Measurements from ENCODE around the gene PPP1R14B. TPM values are rescaled to one million over a fixed set of nuclear protein-coding genes. Genes with fewer than 3 reads are reported as not detected.

Gene PPP1R14B
- total RNA-seq, 1 donor from 2014 or later = 76.5 TPM

GRCh38 chr11:64264371-64264852 lies 17.7 kb upstream of the PPP1R14B start:
- no peak for TF ChIP-seq CTCF (IDR thresholded peaks at IDR 0.05)
- Histone ChIP-seq H3K36me3 (peaks cover 56% of the 10 kb centered on the region), H3K27me3 (no peaks in the 10 kb centered on the region), H3K9me3 (no peaks in the 10 kb centered on the region), H3K27ac (no peak overlapping the region), H3K4me3 (no peak overlapping the region), H3K4me1 (peaks cover 20% of the 10 kb centered on the region)
- DNase-seq = no peak
- intact Hi-C loops (cut with DNase I) = no loop called here
- no peak for ATAC-seq

GRCh38 chr11:64263947-64264317 lies 17.2 kb upstream of the PPP1R14B start:
- no peaks in the 10 kb centered on the region for H3K27me3 ChIP-seq
- no peaks in the 10 kb centered on the region for H3K9me3 ChIP-seq
- intact Hi-C loops (cut with DNase I) = no loop called here
- DNase-seq = no peak
- no peak overlapping the region for H3K4me3 ChIP-seq
- peaks cover 61% of the 10 kb centered on the region for H3K36me3 ChIP-seq
- no peak for TF ChIP-seq CTCF (IDR thresholded peaks at IDR 0.05)
- no peak overlapping the region for H3K27ac ChIP-seq
- H3K4me1 ChIP-seq = peaks cover 20% of the 10 kb centered on the region
- ATAC-seq = no peak

GRCh38 chr11:64263021-64263946 lies 16.5 kb upstream of the PPP1R14B start:
- Histone ChIP-seq H3K9me3 (no peaks in the 10 kb centered on the region), H3K4me3 (no peak overlapping the region), H3K27me3 (no peaks in the 10 kb centered on the region), H3K4me1 (peaks cover 13% of the 10 kb centered on the region), H3K27ac (no peak overlapping the region), H3K36me3 (peaks cover 68% of the 10 kb centered on the region)
- ATAC-seq = no peak
- intact Hi-C loops (cut with DNase I) = no loop called here
- TF ChIP-seq CTCF (IDR thresholded peaks at IDR 0.05) = no peak
- DNase-seq = peak; percentile 65

DNA sequence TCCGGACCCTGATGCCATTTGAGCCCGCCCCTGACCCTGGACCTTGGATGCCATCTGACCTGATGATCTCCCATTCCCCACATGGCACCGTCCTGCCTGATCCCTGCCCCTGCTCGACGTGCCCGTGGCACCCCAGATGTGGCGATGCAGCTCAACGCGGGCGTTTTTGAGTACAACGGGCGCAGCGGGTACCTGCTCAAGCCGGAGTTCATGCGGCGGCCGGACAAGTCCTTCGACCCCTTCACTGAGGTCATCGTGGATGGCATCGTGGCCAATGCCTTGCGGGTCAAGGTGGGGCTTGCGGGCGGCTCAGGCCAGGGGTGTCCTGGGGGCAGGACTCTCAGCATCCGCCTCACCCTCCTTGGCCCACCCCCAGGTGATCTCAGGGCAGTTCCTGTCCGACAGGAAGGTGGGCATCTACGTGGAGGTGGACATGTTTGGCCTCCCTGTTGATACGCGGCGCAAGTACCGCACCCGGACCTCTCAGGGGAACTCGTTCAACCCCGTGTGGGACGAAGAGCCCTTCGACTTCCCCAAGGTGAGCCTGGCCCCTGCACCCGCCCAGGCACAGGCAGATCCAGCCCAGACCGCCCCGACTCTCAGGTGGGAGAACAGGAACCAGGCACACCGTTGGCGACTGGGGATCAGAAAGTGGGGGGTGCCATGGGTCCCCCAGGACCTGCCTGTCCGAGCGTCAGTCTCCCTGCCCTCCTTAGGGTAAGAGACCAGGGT lies 15.7 kb upstream of the PPP1R14B start:
- intact Hi-C loops (cut with DNase I) = no loop called here
- H3K36me3 ChIP-seq = peaks cover 74% of the 10 kb centered on the region
- DNase-seq = peak; percentile 64
- peaks cover 5% of the 10 kb centered on the region for H3K4me1 ChIP-seq
- no peak overlapping the region for H3K27ac ChIP-seq
- no peaks in the 10 kb centered on the region for H3K9me3 ChIP-seq
- TF ChIP-seq CTCF (IDR thresholded peaks at IDR 0.05) = no peak
- no peak for ATAC-seq
- no peak overlapping the region for H3K4me3 ChIP-seq
- no peaks in the 10 kb centered on the region for H3K27me3 ChIP-seq

DNA sequence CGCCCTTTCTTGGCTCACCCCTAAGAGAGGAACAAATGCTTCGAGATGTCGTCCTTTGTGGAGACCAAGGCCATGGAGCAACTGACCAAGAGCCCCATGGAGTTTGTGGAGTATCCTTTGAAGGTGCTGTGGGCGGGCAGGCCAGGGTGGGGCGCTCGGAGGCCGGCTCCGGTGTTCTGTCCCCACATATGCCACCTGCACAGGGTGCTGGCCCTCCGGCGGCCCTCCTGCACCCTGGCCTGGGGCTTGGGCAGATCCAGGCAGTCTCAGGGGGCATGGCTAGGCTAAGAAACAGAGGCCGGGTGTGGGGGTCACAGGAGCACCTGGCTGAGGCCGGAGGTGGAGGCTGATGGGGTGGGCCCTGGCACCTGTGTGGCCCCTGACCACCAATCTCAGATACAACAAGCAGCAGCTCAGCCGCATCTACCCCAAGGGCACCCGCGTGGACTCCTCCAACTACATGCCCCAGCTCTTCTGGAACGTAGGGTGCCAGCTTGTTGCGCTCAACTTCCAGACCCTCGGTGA lies 14.9 kb upstream of the PPP1R14B start:
- intact Hi-C loops (cut with DNase I) = no loop called here
- Histone ChIP-seq H3K4me3 (no peak overlapping the region), H3K9me3 (no peaks in the 10 kb centered on the region), H3K36me3 (peaks cover 79% of the 10 kb centered on the region), H3K27ac (no peak overlapping the region), H3K4me1 (no peaks in the 10 kb centered on the region), H3K27me3 (no peaks in the 10 kb centered on the region)
- ATAC-seq (no peak), DNase-seq (no peak)
- TF ChIP-seq CTCF (IDR thresholded peaks at IDR 0.05) = no peak

Measured in upper lobe of right lung (tissue), 1 donor.